ENCODE results near the gene CYGB.
A peak's percentile ranks its signal among the peaks of the same experiment; 100 is the strongest.

The CYGB gene

DNA sequence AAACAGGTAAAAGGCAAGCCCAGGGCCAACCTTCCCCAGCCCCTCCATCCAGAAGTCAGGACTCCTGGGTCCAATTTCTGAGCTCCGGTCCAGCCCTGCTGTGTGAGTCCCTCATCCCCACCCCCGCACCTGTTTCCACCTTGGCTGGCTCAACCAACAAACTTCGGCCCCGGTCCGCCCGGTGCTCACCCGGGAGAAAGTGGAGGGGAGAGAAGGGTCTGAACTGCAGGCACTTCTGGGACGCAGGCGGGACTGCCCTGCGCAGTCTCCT is 36.8 kb downstream of the CYGB start:
- DNase-seq: no peak

DNA sequence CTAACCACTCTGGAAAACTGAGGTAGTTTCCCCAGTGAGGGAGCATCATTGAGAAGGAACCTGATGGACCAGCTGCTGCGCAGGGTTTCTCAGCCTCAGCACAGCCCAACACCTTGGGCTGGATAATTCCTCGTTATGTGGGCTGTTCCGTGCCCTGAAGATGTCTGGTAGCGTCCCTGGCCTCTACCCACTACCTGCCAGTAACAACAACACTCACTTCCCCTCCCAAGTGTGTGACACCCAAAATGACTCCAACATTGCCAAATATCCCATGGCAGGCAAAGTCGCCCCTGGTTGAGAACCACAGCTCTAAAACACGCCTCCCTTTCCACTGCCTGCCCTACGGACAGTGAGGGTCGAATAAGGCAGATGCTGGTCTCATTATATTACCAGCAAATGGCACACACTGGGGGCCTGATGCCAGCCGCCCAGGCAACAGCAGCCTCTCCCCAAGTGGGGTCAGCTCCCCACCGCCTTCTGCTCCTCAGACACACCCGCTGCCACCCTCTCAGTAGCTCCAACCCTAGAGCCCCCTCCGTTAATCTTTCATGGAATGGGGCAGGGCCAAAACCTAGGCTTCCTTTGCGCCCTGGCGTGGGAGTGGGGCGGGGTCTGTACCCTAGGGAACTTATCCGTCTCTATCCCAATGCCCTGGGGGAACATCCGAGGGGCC is 37.3 kb downstream of the CYGB start:
- DNase-seq: no peak

DNA sequence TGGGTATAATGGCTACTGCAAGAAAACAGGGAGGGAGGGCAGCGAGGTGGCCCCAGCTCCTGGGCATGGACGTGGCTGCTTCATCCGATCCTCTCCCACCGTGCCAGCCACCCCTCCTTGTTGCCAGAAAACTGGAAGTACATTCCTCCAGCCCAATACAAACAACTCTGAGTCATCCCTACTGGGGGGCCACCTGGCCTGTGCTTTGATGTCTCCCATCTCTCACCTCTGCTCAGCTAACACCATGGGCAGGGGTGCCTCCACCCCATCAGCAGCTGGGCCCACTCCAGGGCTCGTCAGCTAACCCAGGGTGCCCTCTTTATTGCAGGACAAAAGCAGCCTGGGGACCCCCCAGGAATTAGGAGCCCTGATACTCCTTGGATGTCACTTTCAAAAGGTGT is 38.2 kb downstream of the CYGB start:
- DNase-seq: no peak

DNA sequence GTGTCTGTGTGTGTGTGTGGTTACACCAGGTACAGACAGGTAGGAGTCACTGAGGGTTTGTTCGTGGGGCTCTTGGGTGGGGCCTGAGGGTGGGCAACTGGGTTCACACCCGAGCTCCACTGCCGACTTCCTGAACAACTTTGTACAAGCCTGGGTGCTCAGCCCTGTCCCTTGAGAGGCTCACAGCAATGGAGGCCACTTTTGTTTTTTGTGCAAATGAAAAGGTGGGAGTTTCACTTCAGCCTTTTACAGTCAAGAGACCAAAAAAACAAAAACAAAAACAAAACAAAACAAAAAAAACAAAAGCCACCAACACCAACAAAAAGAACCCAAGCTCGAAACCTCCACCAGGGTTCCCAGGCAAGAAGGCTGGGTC is 38.6 kb downstream of the CYGB start:
- no peak for DNase-seq

DNA sequence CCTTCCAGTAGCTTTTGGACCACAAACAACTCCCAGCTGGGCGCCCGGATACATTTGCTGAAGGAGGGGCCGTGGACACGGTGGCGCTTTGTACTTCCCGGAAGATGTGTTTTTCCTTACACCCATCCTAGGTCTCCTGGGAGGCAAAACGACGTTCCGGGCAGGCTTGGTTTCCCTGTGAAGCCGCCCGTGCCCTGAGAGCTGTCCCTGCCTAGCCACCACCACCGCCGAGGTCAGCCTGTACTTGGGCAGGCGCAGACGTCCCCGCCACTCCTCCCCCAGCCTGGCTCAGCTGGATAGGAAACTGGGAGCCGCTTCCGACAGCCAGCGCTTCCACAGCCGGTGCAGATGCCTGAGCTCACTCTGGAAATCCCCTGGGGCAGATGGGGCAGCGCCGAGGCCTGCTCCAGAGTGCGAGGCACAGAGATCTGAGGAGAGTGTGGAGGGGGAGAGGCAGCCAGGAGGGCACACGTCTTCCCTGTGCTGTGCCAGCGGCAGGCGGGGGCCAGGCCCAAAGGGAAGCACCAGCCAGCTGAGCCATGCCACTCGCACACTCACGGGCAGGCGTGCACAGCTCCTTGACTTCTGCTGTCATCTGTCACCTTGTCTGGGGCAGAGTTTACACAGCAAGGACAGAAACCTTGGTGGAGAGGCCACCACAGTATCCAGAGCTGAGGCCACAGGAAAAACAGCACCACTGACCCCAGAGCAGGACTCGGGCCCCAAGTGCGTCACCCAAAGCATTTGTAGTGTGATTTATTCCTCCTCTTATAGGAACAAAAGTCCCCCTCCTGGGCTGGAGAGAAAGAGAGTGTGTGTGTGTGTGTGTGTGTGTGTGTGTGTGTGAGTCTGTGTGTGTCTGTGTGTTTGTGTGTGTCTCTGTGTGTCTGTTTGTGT is 39.3 kb downstream of the CYGB start:
- peak; percentile 83 for DNase-seq

GRCh38 chr17:76497699-76497978 is 39.9 kb downstream of the CYGB start:
- no peak for DNase-seq

DNA sequence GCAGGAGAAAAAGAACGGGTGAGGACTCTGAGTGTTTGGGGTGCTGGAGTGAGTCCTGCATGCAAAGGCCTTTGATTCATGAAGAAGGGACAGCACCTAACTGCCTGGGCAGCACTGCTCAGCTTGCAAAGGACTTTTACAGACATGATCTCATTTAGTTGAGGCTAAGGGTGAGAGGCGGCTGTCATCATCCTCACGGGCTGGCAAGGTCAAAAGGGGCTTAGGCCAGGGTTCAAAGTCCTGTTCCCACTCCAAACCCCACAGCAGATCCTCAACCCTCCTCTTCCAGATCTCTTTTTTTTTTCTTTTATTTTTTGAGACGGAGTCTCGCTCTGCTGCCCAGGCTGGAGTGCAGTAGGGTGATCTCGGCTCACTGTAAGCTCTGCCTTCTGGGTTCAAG is 41.0 kb downstream of the CYGB start:
- no peak for DNase-seq

DNA sequence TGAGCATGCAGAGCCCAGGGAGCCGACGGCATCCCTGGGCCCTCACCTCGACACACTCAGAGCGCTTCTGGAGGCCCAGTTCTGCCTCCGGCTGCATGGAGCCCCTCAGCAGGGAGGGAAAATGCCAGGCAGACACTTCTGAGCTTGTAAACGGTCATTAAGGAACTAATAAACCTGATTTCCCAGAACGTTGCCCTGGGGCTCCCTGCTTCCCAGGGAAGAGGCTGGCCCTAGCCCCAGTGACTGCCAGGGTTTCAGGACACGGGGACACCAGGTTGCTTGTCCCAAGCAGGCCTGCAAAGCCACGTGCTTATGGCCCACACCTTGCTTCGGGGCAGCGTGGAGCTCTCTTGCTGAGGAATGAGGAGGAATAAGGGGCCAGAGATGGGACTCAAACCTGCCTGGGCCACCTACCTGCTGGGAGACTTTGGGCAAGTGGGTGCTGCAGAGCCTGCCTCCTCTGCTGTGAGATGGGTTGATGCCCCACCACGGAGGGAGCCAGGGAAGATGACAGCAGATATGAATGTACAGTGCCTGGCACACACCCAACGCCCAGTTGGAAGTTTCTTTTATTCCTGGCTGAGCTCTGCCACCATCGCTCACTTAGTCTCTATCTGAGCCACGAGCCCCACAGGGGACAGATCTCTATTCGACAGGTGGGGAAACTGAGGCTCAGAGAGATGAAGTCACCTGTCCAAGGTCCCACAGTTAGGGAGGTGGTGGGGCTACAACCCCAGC is 41.7 kb downstream of the CYGB start:
- no peak for DNase-seq

- no peak for DNase-seq
Measured at GRCh38 chr17:76493505-76494167, 43.9 kb downstream of the CYGB start.

GRCh38 chr17:76492989-76493501 is 44.5 kb downstream of the CYGB start:
- DNase-seq: peak; percentile 65

DNA sequence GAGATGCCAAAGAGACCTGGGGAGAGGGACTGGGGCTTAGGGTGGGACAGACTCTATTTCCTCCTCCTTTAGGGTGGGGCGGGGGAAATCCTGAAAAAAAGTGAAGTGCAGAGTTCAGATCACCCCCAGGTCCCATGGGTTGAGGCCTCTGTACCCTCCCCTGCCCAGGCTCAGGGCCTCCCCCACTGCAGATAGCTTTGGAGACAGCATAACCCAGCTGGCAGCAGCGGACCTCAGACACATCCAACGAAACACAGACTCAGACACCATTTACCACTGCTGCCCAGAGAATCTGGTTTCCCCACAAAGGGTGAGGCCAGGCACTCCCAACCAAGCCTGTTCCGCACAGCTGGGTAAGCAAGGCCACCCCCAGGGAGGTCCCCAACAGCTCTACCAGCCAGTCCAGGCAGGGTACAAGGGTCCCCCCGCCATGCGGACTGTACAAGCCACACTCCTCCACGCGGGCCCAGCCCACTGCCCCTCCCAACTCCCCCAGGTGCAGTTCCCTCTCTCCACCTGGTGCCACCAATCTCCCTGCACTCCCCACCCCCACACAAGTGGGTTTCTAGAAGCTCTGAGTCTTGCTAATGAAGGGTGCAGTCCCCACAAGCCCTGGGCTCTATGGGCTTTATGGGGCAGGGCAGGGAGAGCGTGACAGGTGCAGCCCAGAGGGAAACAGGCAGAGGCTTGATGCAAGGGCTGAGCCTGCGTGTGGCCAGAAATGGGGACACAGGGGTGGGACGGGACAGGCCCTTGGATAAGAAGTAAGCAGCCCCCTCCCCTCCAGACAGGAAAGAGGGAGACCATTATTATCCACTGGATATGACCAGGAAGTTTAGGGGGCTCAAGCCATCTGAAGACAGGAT is 45.2 kb downstream of the CYGB start:
- DNase-seq: no peak

- no peak for DNase-seq
Measured at GRCh38 chr17:76491271-76492122, 46.0 kb downstream of the CYGB start.

GRCh38 chr17:76490112-76490710 is 47.3 kb downstream of the CYGB start:
- DNase-seq: no peak

DNA sequence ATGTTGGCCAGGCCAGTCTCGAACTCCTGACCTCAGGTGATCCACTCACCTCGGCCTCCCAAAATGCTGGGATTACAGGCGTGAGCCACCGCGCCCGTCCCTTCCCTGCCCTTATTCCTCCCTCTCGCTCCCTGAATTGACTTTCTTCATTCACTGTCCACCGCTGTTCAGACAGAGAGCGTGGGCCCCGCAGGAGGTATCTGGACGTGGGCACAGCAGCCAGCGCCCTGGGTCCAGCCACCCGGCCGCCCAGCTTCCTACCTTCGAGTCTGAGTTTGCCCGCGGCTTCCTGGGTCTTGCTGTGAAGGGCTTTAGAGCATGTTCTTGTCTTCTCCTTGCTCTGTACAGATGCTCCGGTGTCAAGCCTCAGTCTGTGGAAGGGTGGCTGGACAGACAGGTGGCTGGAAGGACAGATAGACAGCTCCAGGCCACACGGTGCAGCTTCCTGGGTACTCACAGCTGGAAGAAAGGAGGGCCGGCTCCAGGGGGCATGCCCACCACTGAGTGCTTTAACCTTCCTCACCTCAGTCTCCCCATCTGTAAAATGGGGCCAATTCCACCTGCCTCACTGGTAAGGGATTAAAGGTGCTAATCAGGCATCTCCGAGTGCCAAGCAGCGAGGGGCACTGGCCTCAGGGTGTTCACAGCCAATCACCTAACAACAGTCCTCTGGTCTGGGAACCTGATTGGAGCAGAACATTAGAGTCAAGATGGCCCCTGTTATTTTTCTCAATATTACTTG is 49.9 kb downstream of the CYGB start:
- DNase-seq: no peak

DNA sequence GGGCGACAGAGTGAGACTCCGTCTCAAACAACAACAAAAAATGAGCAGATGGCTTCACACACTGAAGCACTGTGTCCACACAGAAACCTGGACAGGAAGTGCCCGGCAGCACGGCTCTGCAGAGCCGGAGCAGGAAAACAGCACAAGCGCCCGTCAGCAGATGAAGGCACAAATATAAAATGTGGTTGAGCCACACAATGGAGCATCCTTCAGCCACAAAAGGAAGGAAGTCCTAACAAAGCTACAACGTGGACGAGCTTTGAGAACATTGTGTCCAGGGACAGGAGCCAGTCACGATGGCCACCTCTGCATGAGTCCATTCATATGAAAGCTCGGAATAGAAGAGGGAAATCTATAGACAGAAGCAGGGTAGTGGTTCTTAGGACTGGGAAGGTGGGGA is 51.9 kb downstream of the CYGB start:
- DNase-seq: no peak

GRCh38 chr17:76484228-76484725 is 53.2 kb downstream of the CYGB start:
- no peak for DNase-seq

GRCh38 chr17:76481071-76481655 is 56.3 kb downstream of the CYGB start:
- DNase-seq: no peak

DNA sequence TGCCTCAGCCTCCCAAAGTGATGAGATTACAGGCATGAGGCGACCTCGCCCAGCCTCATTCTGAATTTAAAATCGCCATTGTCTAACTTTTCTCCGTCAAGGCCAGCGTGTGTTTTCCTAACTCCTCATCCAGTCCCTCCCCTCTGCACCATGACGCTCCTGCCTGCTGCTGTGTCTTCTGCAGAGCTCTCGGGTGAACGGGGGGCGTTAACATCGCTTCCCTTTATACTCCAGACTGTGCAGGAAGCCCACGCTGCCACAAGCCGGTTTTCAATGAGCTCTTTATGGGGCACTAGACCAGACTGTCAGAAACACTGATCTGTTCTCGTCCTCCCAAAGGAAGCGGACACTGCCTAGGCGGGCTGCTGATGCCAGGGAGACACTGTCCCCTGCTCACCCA is 56.9 kb downstream of the CYGB start:
- DNase-seq: no peak

DNA sequence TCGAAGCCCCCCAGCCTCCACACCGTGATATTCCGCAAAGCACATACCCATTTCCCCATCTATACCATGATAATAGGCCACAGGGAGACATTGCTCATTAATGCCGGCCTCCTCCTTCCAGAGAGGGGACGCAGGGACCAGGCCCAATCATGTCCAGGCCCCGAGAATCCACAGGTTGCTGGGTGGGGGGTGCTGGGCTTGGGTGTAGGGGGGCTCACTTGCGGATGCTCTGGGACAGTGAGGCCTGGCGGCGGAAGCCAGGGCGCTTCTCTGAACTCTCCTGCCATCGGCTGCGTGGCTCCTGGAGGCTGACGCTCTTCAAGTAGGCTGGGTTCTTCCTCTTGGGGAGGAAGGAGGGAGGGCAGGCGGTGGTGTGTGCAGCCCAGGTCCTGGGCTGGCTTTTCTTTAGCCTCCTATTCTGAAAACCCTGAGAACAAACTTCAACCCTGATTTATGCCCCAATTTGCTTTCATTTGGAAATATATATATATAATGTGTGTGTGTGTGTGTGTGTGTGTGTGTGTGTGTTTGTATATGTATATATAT is 57.9 kb downstream of the CYGB start:
- no peak for DNase-seq

Measured in fibroblast of skin of back (primary cell).